ENCODE data around the gene CBLN1. TPM values are rescaled to one million over a fixed set of nuclear protein-coding genes. Genes with fewer than 3 reads are reported as not detected.
"Not testable (repeated sequence)": the region's sequence is repeated elsewhere in the genome, so short reads cannot be mapped to it uniquely, and the experiment has no call there.

CBLN1 gene
- total RNA-seq, 1 donor, result not detected

DNA sequence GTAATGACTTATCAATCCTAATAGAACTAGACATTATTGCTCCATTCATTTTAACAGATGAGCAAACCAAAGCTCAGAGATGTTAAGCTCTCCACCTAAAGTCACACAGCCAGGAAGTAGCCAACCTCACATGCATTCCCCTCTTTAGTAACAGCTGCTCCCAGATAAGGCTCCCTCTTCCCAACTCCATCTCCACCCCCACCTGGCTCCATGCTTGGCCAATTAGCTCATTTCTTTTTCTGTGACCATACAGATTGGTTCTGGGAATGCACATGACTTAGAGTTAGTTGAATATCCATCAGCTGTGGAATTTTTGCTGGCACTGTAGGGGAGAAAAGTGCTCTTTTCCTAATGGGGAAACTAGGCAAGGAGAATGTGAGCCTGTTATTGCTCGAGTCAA, 13.0 kb downstream of the CBLN1 start:
- Histone ChIP-seq H3K9me3 (ENCODE audit: low read depth, low read length) (no peaks in the 10 kb centered on the region), H3K27me3 (ENCODE audit: insufficient read depth, low read length) (peaks cover 4% of the 10 kb centered on the region), H3K4me3 (ENCODE audit: low read length) (no peak overlapping the region), H3K4me1 (ENCODE audit: insufficient read depth, low read length) (no peaks in the 10 kb centered on the region)

GRCh38 chr16:49262501-49262900, 19.1 kb downstream of the CBLN1 start:
- H3K27me3 ChIP-seq (ENCODE audit: insufficient read depth, low read length), result no peaks in the 10 kb centered on the region
- H3K4me1 ChIP-seq (ENCODE audit: insufficient read depth, low read length), result no peaks in the 10 kb centered on the region
- H3K4me3 ChIP-seq (ENCODE audit: low read length), result no peak overlapping the region
- no peaks in the 10 kb centered on the region for H3K9me3 ChIP-seq (ENCODE audit: low read depth, low read length)

GRCh38 chr16:49261930-49262329, 19.7 kb downstream of the CBLN1 start:
- no peaks in the 10 kb centered on the region for H3K4me1 ChIP-seq (ENCODE audit: insufficient read depth, low read length)
- no peaks in the 10 kb centered on the region for H3K27me3 ChIP-seq (ENCODE audit: insufficient read depth, low read length)
- no peaks in the 10 kb centered on the region for H3K9me3 ChIP-seq (ENCODE audit: low read depth, low read length)
- H3K4me3 ChIP-seq (ENCODE audit: low read length), result no peak overlapping the region

DNA sequence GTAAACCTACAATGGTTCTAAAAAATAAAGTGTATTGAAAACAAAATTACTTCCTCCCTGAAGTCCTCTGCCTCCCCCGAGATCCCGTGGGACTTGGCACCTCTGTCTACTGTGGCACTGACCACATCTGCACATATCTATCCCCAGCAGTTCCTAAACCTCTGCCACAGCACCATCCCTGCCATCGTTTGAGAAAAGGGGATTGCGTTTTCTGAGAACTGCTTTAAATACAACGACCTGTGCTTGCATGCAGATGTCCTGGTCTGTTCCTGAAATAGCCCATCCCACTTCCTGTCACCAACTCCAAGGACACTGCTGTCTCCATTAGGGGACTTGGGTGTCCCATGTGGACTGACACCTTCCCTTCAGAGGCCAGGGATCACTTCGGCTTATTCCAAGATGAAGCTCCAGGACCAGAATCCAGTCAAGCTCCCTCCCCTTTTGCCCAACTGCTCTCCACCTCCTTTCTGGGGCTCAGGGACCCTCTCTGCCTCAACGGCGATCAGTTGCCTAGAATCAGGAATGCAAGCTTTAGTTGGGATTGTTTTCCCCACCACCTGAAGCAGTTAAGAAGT, 20.6 kb downstream of the CBLN1 start:
- H3K4me3 ChIP-seq (ENCODE audit: low read length), result no peak overlapping the region
- no peaks in the 10 kb centered on the region for H3K4me1 ChIP-seq (ENCODE audit: insufficient read depth, low read length)
- H3K27me3 ChIP-seq (ENCODE audit: insufficient read depth, low read length), result no peaks in the 10 kb centered on the region
- H3K9me3 ChIP-seq (ENCODE audit: low read depth, low read length), result no peaks in the 10 kb centered on the region

DNA sequence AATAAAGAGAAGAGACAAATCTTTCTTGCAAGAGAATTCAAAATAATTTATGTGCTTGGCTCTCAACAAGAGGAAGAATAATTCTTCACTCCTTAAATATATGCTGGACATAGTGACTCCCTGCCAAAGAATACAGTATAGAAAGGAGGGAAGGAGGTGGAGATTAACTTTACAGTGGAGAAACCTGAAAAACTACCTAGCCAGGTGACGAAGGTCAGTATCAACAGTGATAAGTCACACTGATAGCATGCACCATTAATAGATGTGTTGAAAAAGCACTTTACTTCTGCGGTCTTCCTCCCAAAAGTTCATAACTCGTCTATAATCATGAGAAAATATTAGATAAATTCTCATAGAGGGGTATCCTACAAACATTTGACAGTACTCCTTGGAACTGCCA, 21.4 kb downstream of the CBLN1 start:
- H3K4me1 ChIP-seq (ENCODE audit: insufficient read depth, low read length), result no peaks in the 10 kb centered on the region
- H3K4me3 ChIP-seq (ENCODE audit: low read length), result no peak overlapping the region
- H3K27me3 ChIP-seq (ENCODE audit: insufficient read depth, low read length), result no peaks in the 10 kb centered on the region
- H3K9me3 ChIP-seq (ENCODE audit: low read depth, low read length), result no peaks in the 10 kb centered on the region

GRCh38 chr16:49259330-49259729, 22.3 kb downstream of the CBLN1 start:
- Histone ChIP-seq H3K4me1 (ENCODE audit: insufficient read depth, low read length) (no peaks in the 10 kb centered on the region), H3K9me3 (ENCODE audit: low read depth, low read length) (no peaks in the 10 kb centered on the region), H3K4me3 (ENCODE audit: low read length) (no peak overlapping the region), H3K27me3 (ENCODE audit: insufficient read depth, low read length) (no peaks in the 10 kb centered on the region)

DNA sequence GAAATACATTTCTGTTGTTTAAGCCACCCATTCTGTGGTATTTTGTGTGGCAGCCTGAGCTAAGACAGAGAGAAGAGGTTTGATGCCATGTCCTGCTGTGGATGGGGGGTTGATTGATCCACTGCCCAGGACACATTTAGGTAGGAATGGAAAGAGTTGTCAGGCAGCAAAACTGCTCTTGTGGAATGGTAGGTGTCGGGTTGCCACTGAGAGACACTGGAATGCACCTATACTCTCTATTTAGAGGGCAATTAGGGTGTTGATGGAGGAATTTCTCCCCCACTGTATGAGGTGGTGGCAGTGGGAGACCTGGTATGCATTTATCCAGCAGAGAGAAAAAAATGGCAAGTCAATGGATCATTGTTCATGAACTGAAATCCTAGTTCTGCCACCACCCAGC, 30.9 kb downstream of the CBLN1 start:
- Histone ChIP-seq H3K4me3 (ENCODE audit: low read length) (no peak overlapping the region), H3K4me1 (ENCODE audit: insufficient read depth, low read length) (no peaks in the 10 kb centered on the region), H3K27me3 (ENCODE audit: insufficient read depth, low read length) (no peaks in the 10 kb centered on the region), H3K9me3 (ENCODE audit: low read depth, low read length) (no peaks in the 10 kb centered on the region)

- H3K4me3 ChIP-seq (ENCODE audit: low read length), result no peak overlapping the region
- H3K27me3 ChIP-seq (ENCODE audit: insufficient read depth, low read length), result no peaks in the 10 kb centered on the region
- no peaks in the 10 kb centered on the region for H3K4me1 ChIP-seq (ENCODE audit: insufficient read depth, low read length)
- H3K9me3 ChIP-seq (ENCODE audit: low read depth, low read length), result no peaks in the 10 kb centered on the region
Observed at GRCh38 chr16:49248227-49248626, 33.4 kb downstream of the CBLN1 start.

- Histone ChIP-seq H3K4me3 (ENCODE audit: low read length) (no peak overlapping the region), H3K4me1 (ENCODE audit: insufficient read depth, low read length) (no peaks in the 10 kb centered on the region), H3K27me3 (ENCODE audit: insufficient read depth, low read length) (no peaks in the 10 kb centered on the region), H3K9me3 (ENCODE audit: low read depth, low read length) (no peaks in the 10 kb centered on the region)
Observed at GRCh38 chr16:49236216-49236615, 45.4 kb downstream of the CBLN1 start.

DNA sequence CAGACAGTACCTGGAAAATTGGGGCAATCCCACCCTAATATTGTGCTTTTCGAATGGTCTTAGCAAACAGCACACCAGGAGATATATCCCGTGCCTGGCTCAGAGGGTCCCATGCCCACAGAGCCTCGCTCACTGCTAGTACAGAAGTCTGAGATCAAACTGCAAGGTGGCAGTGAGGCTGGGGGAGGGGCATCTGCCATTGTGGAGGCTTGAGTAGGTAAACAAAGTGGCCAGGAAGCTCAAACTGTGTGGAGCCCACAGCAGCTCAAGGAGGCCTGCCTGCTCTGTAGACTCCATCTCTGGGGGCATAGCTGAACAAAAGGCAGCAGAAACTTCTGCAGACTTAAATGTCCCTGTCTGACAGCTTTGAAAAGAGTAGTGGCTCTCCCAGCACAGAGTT, 53.3 kb downstream of the CBLN1 start:
- H3K9me3 ChIP-seq (ENCODE audit: low read depth, low read length); H3K4me3 ChIP-seq (ENCODE audit: low read length); H3K27me3 ChIP-seq (ENCODE audit: insufficient read depth, low read length); H3K4me1 ChIP-seq (ENCODE audit: insufficient read depth, low read length): not testable (repeated sequence)

Other genes starting within 250 kb of the CBLN1 start
- gene C16orf78, start 92.0 kb upstream of the CBLN1 start, total RNA-seq, result not detected